Forelimb muscle (tissue), 1 donor: Measurements from ENCODE around the gene RTN3. TPM values are rescaled to one million over a fixed set of nuclear protein-coding genes. Genes with fewer than 3 reads are reported as not detected.
"Not testable (repeated sequence)": the region's sequence is repeated elsewhere in the genome, so short reads cannot be mapped to it uniquely, and the experiment has no call there.

Source experiments
- DNase-seq: peaks from one replicate; pipeline ENCODE4 v3.0.0-alpha.2; 2013; ENCODE audit warnings: low read depth
- polyA plus RNA-seq: library from polyadenylated mRNA; unstranded; fragments of 120-200 nt; gene quantifications from one replicate; pipeline ENCODE4 v1.2.1, GENCODE V29; 2013; ENCODE audit not compliant: insufficient read length

The RTN3 gene
- polyA plus RNA-seq, 1 donor = 50.2 TPM

- no peak for DNase-seq
Measured at GRCh38 chr11:63767565-63768236, 86.4 kb downstream of the RTN3 start.

GRCh38 chr11:63768237-63769041 is 87.1 kb downstream of the RTN3 start, which contains the start of gene ZFTA:
Gene ZFTA (minus strand): TSS chr11:63768775. CDS start chr11:63768622, 153 bp downstream.
- no peak for DNase-seq

- no peak for DNase-seq
Measured at GRCh38 chr11:63769042-63769713, 87.9 kb downstream of the RTN3 start.

GRCh38 chr11:63769714-63770455 is 88.6 kb downstream of the RTN3 start:
- DNase-seq = no peak

GRCh38 chr11:63770763-63771162 is 89.5 kb downstream of the RTN3 start:
- DNase-seq = no peak

- not testable (repeated sequence) for DNase-seq
Measured at GRCh38 chr11:63771741-63772318, 90.5 kb downstream of the RTN3 start.

- DNase-seq = no peak
Measured at GRCh38 chr11:63775191-63775590, 93.9 kb downstream of the RTN3 start.

GRCh38 chr11:63779039-63779438 is 97.7 kb downstream of the RTN3 start:
- DNase-seq = no peak

GRCh38 chr11:63782749-63783148 is 101.4 kb downstream of the RTN3 start:
- no peak for DNase-seq

GRCh38 chr11:63783925-63784592 is 102.8 kb downstream of the RTN3 start:
- no peak for DNase-seq

- no peak for DNase-seq
Measured at GRCh38 chr11:63785823-63786222, 104.5 kb downstream of the RTN3 start.

GRCh38 chr11:63791495-63792167 is 110.3 kb downstream of the RTN3 start:
- no peak for DNase-seq

- DNase-seq = no peak
Measured at GRCh38 chr11:63793161-63793560, 111.9 kb downstream of the RTN3 start.

- no peak for DNase-seq
Measured at GRCh38 chr11:63795066-63795465, 113.8 kb downstream of the RTN3 start.

- DNase-seq = no peak
Measured at GRCh38 chr11:63800921-63801320, 119.6 kb downstream of the RTN3 start.

GRCh38 chr11:63802637-63803414 is 121.5 kb downstream of the RTN3 start:
- no peak for DNase-seq

- no peak for DNase-seq
Measured at GRCh38 chr11:63804259-63804658, 123.0 kb downstream of the RTN3 start.

- DNase-seq = no peak
Measured at GRCh38 chr11:63805844-63806415, 124.6 kb downstream of the RTN3 start.
